GM21447 (cell line): ENCODE results near the gene MIEN1.
A peak's percentile ranks its signal among the peaks of the same experiment; 100 is the strongest.
"Not testable (repeated sequence)": the region's sequence is repeated elsewhere in the genome, so short reads cannot be mapped to it uniquely, and the experiment has no call there.

ENCODE experiments used
- ATAC-seq: cut with Tn5 transposase; IDR thresholded peaks from one replicate; pipeline ENCODE4 v1.9.1; 2021; ENCODE audit not compliant: unreplicated experiment

Gene MIEN1

DNA sequence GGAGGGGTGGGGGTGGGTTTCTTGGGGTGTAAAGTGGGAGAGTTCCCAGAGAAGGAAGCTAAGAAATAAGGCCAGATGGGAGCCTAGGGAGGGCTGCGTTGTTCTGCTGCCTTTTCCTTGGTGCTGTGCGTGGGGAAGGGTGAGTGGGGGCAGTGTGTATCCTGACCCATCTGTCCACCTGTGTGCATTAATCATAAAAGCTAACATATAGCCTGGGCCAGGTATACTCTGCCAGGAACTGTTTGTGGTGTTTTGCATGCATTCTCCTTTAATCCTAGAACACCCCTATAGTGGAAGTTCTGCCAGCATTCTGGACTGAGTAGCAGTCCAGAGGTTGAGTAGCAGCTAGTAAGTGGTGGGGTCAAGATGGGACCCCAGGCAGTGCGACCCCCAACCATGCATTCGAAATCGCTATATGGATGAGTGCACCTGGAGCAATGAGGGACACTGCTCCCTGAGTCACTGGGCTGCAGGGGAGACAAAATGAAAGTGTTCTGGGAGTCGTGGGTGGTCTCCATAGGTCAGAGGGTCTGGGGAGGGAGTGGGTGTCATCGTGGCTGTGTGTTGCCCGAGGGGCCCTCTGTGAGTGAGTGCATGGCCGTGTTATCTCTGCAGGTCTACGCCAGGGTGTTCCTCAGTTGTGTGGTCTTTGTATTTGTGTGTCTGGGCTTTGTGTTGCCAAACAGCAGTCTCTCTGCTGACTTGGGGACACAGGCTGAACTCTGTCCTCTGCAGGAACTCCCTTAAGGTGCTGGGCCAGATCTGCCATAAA, 29.1 kb downstream of the MIEN1 start:
- ATAC-seq = no peak

DNA sequence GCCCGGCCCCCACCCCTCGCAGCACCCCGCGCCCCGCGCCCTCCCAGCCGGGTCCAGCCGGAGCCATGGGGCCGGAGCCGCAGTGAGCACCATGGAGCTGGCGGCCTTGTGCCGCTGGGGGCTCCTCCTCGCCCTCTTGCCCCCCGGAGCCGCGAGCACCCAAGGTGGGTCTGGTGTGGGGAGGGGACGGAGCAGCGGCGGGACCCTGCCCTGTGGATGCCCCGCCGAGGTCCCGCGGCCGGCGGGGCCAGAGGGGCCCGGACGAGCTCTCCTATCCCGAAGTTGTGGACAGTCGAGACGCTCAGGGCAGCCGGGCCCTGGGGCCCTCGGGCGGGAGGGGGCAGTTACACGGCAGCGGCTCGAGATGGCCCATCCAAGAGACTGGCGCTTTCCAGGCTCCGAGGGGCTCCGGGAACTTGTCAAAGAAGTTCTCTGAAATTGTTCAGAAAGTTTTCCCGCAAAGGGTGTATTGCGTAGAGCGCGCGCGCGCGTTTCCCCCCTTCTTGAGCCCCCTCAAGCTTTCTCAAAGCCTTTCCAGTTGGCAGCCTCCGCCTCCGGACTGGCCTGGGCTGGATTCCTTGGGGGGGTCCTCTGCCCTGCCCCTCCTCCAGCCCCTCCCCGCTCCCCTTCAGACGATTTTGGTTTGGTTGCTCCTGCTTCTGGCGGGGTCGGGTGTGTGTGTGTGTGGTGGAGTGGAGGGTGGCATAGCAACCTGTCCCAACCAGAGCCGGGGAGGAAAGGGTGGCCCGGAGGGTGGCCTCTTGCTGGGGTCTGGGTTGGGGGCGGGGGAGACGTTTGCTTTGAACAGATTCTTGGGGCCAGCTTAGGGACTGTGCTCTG, 30.0 kb downstream of the MIEN1 start:
- no peak for ATAC-seq

- no peak for ATAC-seq
Observed at GRCh38 chr17:39699818-39700147, 30.5 kb downstream of the MIEN1 start, which contains the start of gene ERBB2. Gene ERBB2, plus strand, starts transcription at chr17:39700064. Its CDS starts 175 bp downstream, at chr17:39700239.

- ATAC-seq = not testable (repeated sequence)
Observed at GRCh38 chr17:39699157-39699817, 31.0 kb downstream of the MIEN1 start.

DNA sequence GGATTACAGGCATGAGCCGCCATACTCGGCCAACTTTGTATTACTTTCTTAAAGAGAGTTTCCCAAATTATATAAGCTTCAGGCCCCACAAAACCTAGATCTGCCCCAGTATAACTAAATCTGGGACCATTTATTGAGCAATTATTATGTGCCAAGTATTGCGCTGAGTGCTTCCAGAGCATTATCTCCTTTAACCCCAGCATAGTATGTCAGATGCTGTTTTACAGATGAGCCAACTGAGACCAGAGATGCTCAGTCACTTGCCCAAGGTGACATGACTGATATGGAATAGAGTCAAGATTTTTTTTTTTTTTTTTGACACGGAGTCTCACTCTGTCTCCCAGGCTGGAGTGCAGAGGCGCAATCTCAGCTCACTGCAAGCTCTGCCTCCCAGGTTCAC, 32.4 kb downstream of the MIEN1 start:
- no peak for ATAC-seq

- no peak for ATAC-seq
Observed at GRCh38 chr17:39696731-39697130, 33.6 kb downstream of the MIEN1 start.

- ATAC-seq = no peak
Observed at GRCh38 chr17:39695089-39695474, 35.2 kb downstream of the MIEN1 start.

DNA sequence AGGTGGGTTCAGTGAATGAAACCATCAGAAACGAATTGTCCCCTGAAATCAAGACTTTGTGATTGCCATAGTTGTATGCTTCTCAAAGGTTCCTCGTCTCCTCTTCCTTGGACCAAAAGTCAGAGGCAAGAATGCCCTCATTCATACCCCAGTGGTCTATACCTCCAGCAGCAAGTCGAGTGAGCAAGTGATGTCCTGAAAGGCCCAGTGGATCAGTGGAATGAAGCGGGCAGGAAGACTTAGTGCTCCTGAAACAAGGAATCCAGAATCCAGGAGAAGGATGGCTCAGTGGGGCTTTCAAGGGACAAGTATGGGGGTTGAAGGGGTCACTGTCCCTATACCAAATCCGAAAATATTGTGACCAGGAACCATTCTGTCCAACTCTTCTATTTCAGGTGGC, 35.7 kb downstream of the MIEN1 start:
- no peak for ATAC-seq

DNA sequence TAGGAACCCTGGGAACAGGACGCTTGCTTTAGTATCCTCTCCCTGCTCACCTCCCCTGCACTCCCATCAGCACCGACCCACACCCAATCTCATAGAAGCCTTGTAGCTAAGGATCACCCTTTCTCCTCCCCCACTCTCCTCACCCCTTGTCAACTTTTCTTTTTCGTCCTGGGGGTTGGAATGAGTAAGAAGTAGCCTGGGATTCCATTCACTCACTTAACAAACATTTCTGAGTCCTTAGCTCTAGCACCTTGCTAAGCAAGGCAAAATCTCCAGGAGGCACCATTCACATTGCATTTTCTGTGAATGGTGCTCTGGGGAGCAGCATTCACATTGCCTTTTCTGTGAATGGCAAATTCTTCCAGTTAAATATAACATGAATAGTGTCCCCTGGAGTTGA, 41.4 kb downstream of the MIEN1 start:
- no peak for ATAC-seq

GRCh38 chr17:39688475-39688835, 41.9 kb downstream of the MIEN1 start:
- ATAC-seq = no peak

DNA sequence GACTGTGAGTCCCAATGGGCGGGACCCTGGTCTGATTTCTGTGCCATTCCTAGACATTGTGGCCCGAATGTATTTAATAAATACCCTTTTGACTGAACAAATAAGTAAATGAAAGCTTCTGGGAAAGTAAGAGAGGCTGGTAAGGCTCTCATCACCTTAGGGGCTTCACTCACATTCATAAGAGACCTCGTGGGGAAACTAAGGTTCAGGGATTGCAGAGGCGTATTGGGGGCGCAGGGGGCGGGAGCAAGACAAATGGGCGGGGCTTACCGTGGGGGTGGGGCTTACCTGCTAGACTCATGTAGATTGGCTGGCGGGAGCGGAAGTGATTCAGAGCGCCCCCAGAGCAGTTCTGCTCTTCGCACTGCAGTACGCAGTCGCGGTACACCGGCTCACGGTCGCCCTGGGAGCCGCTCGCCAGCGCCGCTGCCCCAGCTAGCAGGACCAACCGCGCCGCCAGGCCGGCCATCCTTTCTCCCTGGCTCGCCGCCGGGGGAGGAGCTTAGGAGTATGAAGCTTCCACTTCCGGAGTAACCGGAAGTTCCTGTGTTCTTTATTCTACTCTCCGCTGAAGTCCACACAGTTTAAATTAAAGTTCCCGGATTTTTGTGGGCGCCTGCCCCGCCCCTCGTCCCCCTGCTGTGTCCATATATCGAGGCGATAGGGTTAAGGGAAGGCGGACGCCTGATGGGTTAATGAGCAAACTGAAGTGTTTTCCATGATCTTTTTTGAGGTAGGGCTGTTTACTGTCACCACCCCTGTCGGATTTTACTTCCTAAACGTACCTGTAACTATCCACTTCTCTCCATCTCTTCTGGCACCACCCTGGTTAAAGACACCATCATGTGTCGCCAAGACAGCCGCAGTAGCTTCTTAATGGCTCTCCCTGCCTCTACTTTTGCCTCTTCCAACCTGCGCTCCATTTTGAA, 42.5 kb downstream of the MIEN1 start, which contains the start of gene PGAP3:
PGAP3 (minus strand) TSS at position 512 of the 929 bp plus-strand sequence; CDS start at position 469, 43 bp downstream.
- ATAC-seq = peak; percentile 82

DNA sequence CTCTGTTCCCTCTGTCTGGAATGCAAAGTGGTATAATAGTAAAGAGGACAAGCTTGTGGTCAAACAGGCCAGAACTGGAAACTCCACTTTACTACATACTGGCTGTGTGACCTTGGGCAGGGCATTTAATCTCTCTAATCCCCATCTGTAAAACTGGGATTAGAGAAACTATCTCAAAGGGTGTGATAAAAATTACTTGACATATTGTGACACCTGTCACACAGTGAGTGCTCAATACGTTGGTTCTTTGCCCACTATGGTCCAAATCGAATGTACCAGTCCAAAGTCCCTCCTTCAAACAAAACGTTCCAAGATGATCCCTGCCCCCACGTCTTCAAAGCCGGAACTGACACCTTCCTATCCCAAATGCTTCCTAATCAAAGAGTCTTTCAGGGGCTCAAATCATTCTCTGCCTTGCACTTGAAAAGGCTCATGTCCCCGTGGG, 43.2 kb downstream of the MIEN1 start:
- ATAC-seq = no peak

- ATAC-seq = no peak
Observed at GRCh38 chr17:39684369-39685192, 45.8 kb downstream of the MIEN1 start.

- no peak for ATAC-seq
Observed at GRCh38 chr17:39683295-39683939, 46.9 kb downstream of the MIEN1 start.

DNA sequence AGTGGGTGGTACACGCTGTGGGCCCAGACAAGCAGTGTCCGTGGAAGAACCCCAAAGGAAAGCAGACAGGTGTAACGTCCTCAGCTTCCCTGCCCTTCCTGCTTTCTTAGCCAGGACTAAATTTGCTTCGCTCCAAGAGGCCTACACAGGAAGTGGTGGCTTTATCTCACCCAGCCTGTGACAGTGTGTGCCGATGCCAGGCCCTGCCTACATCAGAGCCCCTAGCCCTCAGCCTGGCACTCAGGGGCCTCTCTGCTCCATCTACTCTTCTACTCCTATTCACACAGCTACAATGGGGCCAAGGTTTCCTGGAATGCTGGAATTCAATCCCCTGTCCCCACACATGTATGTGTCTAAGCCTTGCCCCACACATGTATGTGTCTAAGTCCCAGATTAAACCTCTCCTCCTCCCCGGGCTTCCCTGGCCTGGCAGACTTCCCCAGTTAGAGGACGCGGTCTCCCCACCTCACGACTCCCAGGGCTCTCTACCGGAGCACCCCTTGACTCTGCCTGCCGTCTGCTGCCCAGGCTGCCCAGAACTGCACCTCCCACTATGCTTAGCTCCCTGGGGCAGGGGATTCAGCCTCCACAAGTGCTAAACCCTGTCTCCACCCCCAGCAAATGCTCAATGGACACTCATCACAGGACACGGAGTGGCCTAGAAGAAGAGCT, 50.7 kb downstream of the MIEN1 start:
- no peak for ATAC-seq
